ENCODE measurements around the gene PTPA.

The PTPA gene

GRCh38 chr9:129110740-129111527, at the start of gene PTPA, which contains the start of gene CRAT:
Gene PTPA (plus strand): TSS chr9:129111415. CDS start chr9:129111601, 186 bp downstream.
Gene CRAT (minus strand): TSS chr9:129110793. CDS start chr9:129110509, 284 bp downstream.
- DNase-seq (ENCODE audit: low read depth), result peak; percentile 92

GRCh38 chr9:129063061-129063460, 48.2 kb upstream of the PTPA start:
- no peak for DNase-seq (ENCODE audit: low read depth)

- DNase-seq (ENCODE audit: low read depth), result no peak
Measured at GRCh38 chr9:129064499-129064908, 46.7 kb upstream of the PTPA start.

GRCh38 chr9:129068110-129068509, 43.1 kb upstream of the PTPA start:
- DNase-seq (ENCODE audit: low read depth), result no peak

- DNase-seq (ENCODE audit: low read depth), result peak; percentile 35
Measured at GRCh38 chr9:129068990-129069861, 42.0 kb upstream of the PTPA start.

GRCh38 chr9:129069862-129070641, 41.2 kb upstream of the PTPA start:
- DNase-seq (ENCODE audit: low read depth), result no peak

- DNase-seq (ENCODE audit: low read depth), result no peak
Measured at GRCh38 chr9:129070696-129071525, 40.3 kb upstream of the PTPA start.

- no peak for DNase-seq (ENCODE audit: low read depth)
Measured at GRCh38 chr9:129071526-129072126, 39.6 kb upstream of the PTPA start.

- no peak for DNase-seq (ENCODE audit: low read depth)
Measured at GRCh38 chr9:129072171-129072570, 39.0 kb upstream of the PTPA start.

- DNase-seq (ENCODE audit: low read depth), result no peak
Measured at GRCh38 chr9:129073404-129073803, 37.8 kb upstream of the PTPA start.

- no peak for DNase-seq (ENCODE audit: low read depth)
Measured at GRCh38 chr9:129074106-129074505, 37.1 kb upstream of the PTPA start.

GRCh38 chr9:129075996-129076639, 35.1 kb upstream of the PTPA start:
- DNase-seq (ENCODE audit: low read depth), result no peak

- DNase-seq (ENCODE audit: low read depth), result no peak
Measured at GRCh38 chr9:129076640-129077037, 34.6 kb upstream of the PTPA start.

- DNase-seq (ENCODE audit: low read depth), result no peak
Measured at GRCh38 chr9:129077236-129077635, 34.0 kb upstream of the PTPA start.

- no peak for DNase-seq (ENCODE audit: low read depth)
Measured at GRCh38 chr9:129078691-129079503, 32.3 kb upstream of the PTPA start.

- DNase-seq (ENCODE audit: low read depth), result no peak
Measured at GRCh38 chr9:129079829-129080228, 31.4 kb upstream of the PTPA start.

GRCh38 chr9:129080298-129080600, 31.0 kb upstream of the PTPA start:
- DNase-seq (ENCODE audit: low read depth), result no peak

GRCh38 chr9:129080601-129081387, 30.4 kb upstream of the PTPA start, which contains the start of gene DOLPP1:
Gene DOLPP1 (plus strand): TSS chr9:129081111. CDS start chr9:129081132, 21 bp downstream.
- peak; percentile 94 for DNase-seq (ENCODE audit: low read depth)
